ENCODE measurements around the gene HECA.

DNA sequence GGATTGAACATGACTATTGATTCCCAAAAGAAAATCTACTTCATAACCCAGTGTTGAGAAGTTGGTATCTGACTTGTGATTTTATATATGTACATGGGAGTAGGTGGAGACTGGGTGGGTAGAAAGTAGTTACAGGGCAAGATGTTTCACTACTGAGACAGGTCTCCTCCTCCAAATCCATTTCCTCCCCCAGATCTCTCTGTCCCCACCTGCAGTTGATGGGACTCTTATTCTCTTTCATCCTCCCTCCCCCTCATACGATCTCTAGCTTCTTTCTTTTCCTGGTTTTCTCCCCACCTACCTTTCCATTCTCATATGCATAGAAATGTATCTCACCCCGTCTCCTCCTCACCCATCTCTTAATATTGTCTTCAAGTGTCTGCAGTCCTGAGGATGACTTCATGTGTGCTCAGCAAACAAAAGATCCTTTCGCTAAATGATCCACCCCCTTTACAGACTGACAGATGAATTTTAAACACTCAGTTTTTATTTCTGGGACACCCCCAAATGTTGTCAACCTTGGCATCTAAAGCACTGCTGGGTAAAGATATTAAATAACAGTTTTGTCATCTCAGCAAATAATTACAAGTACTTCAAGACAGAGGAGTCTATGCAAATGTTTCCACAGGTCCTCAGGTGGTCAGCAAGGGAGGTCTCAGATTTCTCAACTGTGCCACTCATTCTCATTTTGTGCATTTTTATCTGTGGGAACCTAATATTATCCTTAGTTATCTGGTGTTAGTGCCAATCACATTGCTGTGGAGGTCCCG is 18.7 kb upstream of the HECA start:
- TF ChIP-seq, protein P1, sequence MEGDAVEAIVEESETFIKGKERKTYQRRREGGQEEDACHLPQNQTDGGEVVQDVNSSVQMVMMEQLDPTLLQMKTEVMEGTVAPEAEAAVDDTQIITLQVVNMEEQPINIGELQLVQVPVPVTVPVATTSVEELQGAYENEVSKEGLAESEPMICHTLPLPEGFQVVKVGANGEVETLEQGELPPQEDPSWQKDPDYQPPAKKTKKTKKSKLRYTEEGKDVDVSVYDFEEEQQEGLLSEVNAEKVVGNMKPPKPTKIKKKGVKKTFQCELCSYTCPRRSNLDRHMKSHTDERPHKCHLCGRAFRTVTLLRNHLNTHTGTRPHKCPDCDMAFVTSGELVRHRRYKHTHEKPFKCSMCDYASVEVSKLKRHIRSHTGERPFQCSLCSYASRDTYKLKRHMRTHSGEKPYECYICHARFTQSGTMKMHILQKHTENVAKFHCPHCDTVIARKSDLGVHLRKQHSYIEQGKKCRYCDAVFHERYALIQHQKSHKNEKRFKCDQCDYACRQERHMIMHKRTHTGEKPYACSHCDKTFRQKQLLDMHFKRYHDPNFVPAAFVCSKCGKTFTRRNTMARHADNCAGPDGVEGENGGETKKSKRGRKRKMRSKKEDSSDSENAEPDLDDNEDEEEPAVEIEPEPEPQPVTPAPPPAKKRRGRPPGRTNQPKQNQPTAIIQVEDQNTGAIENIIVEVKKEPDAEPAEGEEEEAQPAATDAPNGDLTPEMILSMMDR (IDR thresholded peaks at IDR 0.05) = no peak
- TF ChIP-seq CHD2 (IDR thresholded peaks at IDR 0.05; ENCODE audit: low read length, partially characterized antibody) (no peak), TP53 (CRISPR knock-in tag; IDR thresholded peaks at IDR 0.05) (no peak), CHD4 (IDR thresholded peaks at IDR 0.05; ENCODE audit: borderline replicate concordance) (no peak), SREBF2 (IDR thresholded peaks at IDR 0.05) (no peak), FOSL2 (IDR thresholded peaks at IDR 0.05) (no peak), FOSL2 (CRISPR knock-in tag; IDR thresholded peaks at IDR 0.05) (no peak), POLR2A (IDR thresholded peaks at IDR 0.05; ENCODE audit: low read length) (no peak), SMC3 (IDR thresholded peaks at IDR 0.05) (no peak), EP300 (IDR thresholded peaks at IDR 0.05) (no peak), CBX2 (IDR thresholded peaks at IDR 0.05; ENCODE audit: borderline replicate concordance, low read depth) (no peak)
- TF ChIP-seq, protein P2, sequence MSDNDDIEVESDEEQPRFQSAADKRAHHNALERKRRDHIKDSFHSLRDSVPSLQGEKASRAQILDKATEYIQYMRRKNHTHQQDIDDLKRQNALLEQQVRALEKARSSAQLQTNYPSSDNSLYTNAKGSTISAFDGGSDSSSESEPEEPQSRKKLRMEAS (IDR thresholded peaks at IDR 0.05) = no peak
- TF ChIP-seq, protein P3, sequence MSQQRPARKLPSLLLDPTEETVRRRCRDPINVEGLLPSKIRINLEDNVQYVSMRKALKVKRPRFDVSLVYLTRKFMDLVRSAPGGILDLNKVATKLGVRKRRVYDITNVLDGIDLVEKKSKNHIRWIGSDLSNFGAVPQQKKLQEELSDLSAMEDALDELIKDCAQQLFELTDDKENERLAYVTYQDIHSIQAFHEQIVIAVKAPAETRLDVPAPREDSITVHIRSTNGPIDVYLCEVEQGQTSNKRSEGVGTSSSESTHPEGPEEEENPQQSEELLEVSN (IDR thresholded peaks at IDR 0.05; ENCODE audit: borderline replicate concordance, low read depth) = no peak

Data from A549 (cell line).